Lung microvascular endothelial cell (primary cell): Measurements from ENCODE around the gene HRH4. TPM values are rescaled to one million over a fixed set of nuclear protein-coding genes. Genes with fewer than 3 reads are reported as not detected.

ENCODE experiments used
- DNase-seq, 2 donors: peaks; one replicate each; pipeline versions ENCODE4 v3.0.0 to v3.0.0-alpha.2; 2010; ENCODE audit warnings: low read depth in 2 of 2
- total RNA-seq: library from RNA; depleted of rRNA; stranded (reverse); fragments of >200 nt; gene quantifications from 2 replicates; pipeline ENCODE4 v1.2.1, GENCODE V29; 2014

Gene HRH4
- not detected in 2 replicates for total RNA-seq

GRCh38 chr18:24460388-24460787, at the start of gene HRH4:
HRH4 (plus strand) TSS chr18:24460637; CDS start chr18:24460729, 92 bp downstream.
- no peak for DNase-seq

GRCh38 chr18:24413148-24413547, 47.3 kb upstream of the HRH4 start:
- DNase-seq, result peak; percentile 5 to 31

GRCh38 chr18:24414349-24415003, 46.0 kb upstream of the HRH4 start:
- DNase-seq, result no peak

GRCh38 chr18:24417480-24417879, 43.0 kb upstream of the HRH4 start:
- DNase-seq, result no peak

- no peak for DNase-seq
Observed at GRCh38 chr18:24420551-24420950, 39.9 kb upstream of the HRH4 start.

GRCh38 chr18:24421831-24422230, 38.6 kb upstream of the HRH4 start:
- no peak for DNase-seq

- DNase-seq, result no peak
Observed at GRCh38 chr18:24426073-24426397, 34.4 kb upstream of the HRH4 start.

GRCh38 chr18:24426398-24427294, 33.8 kb upstream of the HRH4 start, which contains the start of gene IMPACT:
IMPACT (plus strand) TSS chr18:24426670; CDS start chr18:24426757, 87 bp downstream.
- peak; percentile 85 to 88 for DNase-seq

- DNase-seq, result peak; percentile 9 to 20
Observed at GRCh38 chr18:24427484-24427883, 33.0 kb upstream of the HRH4 start.

- no peak for DNase-seq
Observed at GRCh38 chr18:24428709-24429108, 31.7 kb upstream of the HRH4 start.

GRCh38 chr18:24429188-24429587, 31.2 kb upstream of the HRH4 start:
- no peak for DNase-seq

GRCh38 chr18:24432618-24433017, 27.8 kb upstream of the HRH4 start:
- no peak for DNase-seq

- no peak for DNase-seq
Observed at GRCh38 chr18:24436939-24437338, 23.5 kb upstream of the HRH4 start.

- DNase-seq, result no peak
Observed at GRCh38 chr18:24443870-24444269, 16.6 kb upstream of the HRH4 start.

- no peak for DNase-seq
Observed at GRCh38 chr18:24446453-24446852, 14.0 kb upstream of the HRH4 start.

GRCh38 chr18:24446953-24447538, 13.4 kb upstream of the HRH4 start:
- DNase-seq, result no peak

- no peak for DNase-seq
Observed at GRCh38 chr18:24447961-24448360, 12.5 kb upstream of the HRH4 start.

GRCh38 chr18:24456549-24456948, 3.9 kb upstream of the HRH4 start:
- no peak for DNase-seq

GRCh38 chr18:24459772-24460171, 665 bp upstream of the HRH4 start:
- DNase-seq, result no peak

- DNase-seq, result no peak
Observed at GRCh38 chr18:24461996-24462395, 1.6 kb downstream of the HRH4 start.

- no peak for DNase-seq
Observed at GRCh38 chr18:24462838-24463775, 2.7 kb downstream of the HRH4 start.
